NCI-H2081 treated with DMSO at 0.1 percent for 48 hours (cell line): ENCODE data around the gene NOX5.

Experiments used
- DNase-seq: peaks from one replicate; lab custom pipeline; 2025; lab: John Stamatoyannopoulos, UW

Gene NOX5

DNA sequence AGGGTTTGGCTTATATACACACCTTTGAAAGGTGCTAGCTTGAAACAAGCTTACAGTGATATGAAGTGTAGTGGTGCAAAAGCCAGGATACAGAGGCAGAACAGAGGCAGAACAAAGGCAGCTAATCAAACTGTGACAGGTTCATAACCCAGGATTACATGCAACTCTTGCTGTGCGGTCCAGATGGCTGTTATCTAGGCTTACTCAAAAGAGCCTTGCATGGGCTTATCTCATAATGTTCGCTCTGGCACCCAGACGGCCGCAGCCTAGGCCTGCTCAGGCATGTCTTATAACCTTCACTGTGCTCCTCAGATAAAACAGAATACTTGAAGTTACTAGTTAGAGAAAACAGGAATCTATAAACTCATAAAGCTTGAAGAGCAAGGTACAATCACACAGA is 22.8 kb upstream of the NOX5 start:
- no peak for DNase-seq

DNA sequence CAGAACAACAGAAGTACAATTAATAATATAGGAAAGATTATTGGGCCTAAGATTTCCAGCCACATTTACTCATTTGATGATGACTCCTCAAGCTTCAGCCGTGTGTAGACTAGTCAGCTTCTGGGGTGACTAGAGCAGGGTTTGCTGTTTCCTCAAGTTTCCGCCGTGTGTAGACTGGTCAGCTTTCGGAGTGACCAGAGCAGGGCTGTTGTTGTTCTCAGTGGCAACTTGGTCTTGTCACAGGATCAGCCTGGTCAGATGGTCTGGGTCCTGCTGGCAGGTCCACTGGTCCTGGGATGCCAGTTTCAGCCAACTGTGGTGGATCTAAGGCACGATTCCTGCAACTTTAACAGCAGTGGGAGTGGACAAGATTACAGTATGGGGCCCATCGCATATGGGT is 21.8 kb upstream of the NOX5 start:
- no peak for DNase-seq

DNA sequence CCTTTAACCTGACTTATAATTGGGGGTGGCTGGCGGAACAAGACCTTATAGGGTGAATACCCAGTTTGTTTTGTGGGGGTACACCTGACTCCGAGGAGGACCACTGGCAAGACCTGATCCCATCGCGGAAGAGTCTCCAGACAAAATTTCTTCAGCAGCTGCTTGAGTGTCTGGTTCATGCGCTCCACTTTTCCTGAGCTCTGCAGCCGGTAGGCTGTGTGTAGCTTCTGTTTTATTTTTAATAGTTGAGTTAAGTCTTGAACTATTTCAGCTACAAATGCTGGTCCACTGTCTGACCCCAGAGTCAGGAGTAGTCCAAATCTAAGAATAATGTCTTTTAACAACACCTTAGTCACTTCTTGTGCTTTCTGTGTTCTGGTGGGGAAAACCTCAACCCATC is 21.2 kb upstream of the NOX5 start:
- no peak for DNase-seq

DNA sequence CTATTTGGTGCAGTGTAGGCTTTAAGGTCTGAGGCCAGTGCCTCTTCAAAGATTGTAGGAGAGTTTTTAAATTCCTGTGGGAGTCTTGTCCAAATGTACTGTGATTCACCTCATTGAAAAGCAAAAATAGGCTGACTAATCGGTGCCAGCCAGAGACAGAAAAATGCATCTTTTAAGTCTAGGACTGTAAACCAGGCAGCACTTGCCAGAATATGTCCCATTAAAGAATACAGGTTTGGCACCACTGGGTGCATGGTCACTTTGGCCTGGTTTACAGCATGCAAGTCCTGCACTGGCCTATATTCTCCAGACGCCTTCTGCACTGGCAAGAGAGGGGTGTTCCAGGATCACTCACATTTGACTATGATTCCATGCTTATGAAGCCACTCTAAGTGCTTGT is 20.3 kb upstream of the NOX5 start:
- DNase-seq, result no peak

DNA sequence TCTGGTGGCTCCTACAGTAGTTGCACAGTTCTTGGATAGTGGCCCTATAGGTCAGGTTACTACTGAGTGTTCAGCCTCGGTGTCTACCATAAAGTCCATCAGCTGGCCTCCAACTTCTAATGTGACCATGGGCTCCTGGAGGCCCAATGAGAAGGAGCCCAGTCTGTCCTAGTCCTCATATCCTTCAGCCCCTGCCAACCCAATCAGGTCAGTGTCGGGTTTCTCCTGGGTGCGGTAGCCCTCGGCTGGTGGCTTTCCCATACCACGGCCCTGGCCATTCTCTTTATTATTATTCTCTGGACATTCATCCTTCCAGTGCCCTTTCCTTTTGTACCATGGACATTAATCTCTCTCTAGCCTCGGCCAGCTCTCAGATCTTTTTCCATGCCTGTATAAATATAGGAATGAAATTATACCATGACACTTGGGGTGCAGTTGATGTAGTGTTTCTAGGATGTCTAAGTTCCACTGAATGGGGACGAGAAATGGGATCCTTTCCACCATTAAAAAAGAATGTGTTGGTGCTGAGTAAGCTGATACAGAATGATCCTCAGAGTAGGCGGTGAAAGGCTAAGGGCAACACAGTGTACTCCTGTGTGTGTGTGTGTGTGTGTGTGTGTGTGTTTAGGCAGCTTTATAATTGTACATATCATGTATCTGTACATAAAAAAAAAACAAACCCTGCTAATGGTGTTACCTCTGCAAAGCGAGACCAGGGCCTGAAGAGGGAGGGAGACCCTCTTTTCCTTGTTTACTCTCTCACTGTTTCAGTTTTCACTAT is 19.3 kb upstream of the NOX5 start:
- DNase-seq, result no peak

DNA sequence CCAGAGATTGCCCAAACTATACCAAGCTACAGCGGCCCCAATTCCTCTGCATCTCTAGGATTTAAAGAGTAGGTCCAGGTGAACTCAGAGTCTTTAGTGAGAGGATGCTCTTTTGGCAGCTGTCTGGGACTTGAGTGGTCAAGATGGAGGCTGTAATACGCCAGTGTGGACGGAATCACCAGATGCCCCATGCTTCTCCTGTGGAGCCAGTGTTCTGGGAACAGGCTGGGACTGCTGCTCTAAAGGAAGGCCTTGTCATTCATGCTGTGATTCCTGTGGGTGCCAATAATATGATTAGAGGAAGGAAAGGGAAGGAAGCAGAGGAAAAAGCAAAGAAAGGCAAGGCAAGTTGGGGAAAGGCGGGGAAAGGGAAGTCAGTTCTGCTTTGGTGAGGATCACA is 17.4 kb upstream of the NOX5 start:
- no peak for DNase-seq

DNA sequence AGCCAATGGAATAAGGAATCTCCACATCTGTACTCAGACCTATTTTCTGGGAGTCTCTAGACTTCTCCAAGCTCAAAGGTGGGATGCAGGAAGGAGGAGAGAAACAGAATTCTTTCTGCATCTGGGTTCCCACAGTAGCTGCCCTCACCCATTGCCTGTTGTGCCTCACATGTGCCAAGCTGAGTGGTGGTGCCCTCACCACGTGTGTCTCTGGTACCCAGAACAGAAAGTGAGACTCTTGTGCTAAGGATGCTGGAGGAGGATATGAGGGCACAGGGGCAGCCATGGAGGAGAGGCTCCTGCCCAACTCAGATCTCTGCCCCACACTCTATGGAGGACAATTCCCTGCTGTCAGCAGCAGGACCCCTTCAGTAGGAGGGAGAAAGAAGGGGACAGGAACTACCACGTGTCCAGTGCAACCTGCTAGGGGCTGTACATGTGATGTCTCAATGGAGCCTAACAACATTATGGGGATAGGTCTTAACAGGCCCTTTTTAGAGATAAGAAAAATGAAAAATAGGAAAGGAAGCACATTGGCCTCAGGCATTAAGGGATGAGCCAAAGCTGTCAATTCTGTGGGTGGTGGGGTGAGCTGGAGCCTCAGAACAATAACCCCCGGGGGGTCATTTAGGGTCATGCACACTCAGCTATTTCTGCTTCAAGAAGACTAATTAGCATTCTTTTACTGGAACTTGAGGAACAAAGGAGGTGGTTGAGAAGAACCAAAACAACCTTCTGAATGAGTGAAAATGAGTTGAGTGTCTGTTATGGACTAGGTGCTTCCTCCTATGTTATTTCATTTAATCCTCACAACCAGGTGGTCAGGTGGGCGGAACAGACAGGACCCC is 16.3 kb upstream of the NOX5 start:
- no peak for DNase-seq

DNA sequence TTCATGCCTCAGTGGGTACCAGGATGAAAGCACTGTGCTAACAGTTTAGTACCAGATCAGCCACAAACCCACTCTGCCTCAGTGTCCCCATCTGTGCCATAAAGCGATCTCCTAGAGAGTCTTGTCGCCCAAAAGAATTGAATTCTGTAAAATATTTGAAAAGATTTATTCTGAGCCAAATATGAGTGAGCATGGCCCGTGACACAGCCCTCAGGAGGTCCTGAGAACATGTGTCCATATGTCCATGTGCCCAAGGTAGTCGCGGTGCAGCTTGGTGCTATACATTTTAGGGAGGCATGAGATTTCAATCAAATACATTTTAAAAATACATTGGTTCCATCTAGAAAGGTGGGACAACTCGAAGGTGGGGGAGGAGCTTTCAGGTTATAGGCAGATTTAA is 15.4 kb upstream of the NOX5 start:
- no peak for DNase-seq

DNA sequence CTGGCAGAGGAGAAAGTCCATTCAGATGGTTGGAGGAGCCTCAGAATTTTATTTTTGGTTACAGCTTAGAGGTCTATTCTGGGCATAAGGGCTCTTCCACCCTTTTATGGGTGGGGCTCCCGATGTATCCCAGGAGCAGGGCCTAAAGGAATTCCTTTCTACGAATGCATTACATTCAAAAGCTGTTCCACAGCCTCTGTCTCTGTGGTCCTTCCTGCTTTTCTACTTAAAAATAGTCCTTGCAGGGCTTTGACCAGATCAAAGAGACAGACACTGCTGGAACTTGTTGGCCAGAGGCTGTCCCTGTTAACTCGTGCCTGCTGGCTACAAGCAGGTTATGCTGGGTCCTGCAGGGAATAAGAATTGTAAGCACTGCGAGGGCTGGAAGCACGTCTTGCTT is 14.4 kb upstream of the NOX5 start:
- no peak for DNase-seq

DNA sequence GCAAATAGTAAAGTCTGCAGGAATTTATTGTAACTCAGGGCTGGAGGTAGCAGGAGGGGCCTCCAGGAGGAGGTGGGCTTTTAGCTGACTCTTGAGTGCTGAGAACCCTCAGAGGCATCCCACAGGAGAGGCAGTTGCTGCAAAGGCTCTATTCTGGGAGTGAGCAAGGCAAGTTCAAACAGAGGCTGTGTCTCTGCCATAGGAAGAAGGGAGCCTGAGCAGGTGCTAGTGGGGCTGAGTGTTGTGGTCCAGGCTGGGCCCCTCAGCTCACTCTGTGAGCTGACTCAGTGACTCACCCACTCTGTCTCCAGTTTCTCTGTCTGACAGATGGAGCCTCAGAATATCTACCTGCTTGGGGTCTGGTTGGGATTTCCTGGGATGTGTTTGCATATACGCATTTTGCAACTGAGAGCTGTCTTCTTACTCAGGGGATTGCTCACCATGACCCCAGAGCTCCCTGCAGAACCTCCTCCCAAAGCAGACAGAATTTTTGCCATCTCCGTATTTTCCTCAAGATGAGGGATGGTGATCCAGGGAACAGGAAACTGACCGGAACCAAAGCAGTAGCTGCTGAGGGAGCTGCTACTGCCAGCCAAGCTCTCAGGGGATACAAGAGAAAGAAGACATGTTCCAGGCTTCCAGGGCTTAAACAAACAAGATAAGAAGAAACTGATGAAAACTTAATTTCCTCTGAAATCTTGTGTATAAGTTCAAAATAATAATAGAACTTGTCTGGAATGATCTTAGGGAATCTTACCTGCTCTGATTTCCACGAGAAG is 13.6 kb upstream of the NOX5 start:
- no peak for DNase-seq

DNA sequence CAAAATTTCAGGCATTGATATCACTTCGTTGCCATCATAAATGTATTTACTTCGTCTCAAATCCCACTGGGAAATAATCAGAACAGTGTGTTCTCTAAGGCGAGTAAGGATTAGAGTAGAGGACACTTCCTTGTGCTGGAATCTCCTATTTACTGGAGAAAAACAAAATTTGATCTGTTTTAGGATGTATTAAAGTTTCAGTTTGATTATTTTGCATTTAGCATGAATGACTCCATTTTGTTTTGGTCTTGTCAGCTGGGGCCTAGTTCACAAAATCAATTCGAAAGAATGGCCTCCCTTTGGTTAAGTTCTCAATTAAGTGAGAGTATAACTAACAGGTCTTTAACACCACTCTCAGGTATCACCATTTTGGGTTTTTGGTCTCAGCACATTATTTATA is 11.7 kb upstream of the NOX5 start:
- no peak for DNase-seq

DNA sequence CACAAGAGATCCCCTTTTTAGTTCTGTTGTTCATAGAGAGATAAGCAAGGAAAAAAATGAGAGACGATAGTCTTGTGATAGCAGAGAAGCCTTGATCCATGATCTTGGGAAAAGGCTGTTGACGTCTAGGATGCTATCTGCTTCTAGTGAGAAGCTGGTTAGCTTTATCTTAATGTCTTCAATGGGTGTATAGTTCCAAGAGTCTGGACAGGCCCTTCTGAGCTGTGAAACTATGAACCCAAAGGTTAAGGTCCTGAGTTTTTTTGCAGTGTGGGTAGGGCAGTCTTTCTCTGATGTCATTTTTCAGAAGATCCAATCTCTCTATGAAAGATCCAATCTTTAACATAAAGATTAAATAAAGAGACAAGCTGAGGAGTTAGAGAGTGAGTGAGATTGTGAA is 10.5 kb upstream of the NOX5 start:
- DNase-seq, result no peak

DNA sequence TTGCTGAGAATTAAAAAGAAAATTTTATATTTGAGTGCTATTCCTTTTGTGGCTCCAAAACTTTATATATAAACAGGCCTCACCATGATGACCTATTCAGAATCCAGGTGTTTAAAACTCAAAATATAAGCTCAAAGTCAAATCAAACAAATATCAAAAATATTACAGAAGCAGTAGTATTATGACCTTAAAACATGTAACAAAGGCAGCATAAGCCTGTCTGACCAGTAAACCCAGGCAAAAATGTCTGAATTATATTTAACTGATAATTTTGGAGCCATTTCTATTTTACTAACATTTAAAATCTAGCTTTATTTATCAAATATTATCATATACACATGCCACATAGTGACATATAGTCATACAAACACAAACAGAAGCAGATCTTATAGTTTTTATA is 6.4 kb upstream of the NOX5 start:
- DNase-seq, result no peak

DNA sequence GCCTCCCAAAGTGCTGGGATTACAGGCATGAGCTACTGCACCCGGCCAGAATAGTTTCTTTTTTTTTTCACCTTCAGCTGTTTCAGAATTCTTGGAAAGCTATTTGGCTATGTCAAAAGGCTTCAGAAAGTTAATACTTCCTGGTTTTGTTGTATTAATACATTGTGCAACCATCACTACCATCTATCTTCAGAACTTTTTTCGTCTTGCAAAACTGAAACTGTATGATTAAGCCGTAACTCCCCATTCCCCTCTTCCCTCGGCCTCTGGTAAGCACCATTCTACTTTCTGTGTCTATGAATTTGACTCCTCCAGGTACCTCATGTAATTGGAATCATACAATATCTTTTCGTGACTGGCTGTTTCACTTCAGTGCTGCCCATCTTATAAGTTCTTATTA is 5.2 kb upstream of the NOX5 start:
- no peak for DNase-seq

DNA sequence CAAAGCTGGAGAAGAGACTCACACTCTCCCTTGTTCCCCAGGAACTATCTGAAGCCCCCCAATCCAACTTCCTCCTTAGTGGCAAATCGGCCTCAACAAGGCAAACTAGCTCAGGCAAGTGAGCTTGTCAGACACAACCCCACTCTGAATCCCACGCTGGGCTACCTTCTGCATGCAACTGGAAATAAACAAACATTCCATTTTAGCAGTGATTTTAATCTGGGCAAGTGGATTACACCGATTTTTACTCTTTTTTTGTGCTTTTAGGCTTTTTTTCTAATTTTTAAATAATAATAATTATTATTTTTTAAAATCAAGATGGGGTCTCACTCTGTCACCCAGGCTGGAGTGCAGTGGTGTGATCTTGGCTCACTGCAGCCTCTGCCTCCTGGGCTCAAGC is 2.9 kb upstream of the NOX5 start:
- DNase-seq, result no peak

DNA sequence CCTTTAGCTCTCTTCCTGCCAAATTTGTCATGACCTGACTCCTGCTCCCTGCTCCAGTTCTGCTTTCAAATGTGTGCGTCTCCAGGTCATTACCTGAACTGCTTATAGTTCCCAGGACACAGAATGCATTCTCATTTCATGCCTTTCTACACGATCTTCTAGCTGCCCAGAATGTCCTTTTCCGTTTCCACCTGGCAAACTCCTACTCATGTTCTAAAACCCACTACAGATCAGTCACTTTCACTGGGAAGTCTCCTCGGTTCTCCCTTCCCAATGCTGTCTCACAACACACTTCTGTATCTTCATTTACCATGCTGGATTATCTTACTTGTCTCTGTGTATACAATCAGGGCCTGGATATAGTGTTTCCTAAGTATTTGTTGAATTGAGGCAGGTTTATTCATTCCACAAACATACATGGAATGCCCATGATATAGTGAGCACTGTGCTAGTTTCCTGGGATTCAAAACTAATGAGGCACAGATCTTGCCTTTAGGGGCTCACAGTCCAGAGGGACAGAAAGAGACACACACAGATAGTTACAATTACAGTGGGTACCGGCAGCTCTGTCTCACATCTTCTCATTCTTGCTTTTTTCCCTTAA is 1.6 kb upstream of the NOX5 start:
- DNase-seq, result no peak

DNA sequence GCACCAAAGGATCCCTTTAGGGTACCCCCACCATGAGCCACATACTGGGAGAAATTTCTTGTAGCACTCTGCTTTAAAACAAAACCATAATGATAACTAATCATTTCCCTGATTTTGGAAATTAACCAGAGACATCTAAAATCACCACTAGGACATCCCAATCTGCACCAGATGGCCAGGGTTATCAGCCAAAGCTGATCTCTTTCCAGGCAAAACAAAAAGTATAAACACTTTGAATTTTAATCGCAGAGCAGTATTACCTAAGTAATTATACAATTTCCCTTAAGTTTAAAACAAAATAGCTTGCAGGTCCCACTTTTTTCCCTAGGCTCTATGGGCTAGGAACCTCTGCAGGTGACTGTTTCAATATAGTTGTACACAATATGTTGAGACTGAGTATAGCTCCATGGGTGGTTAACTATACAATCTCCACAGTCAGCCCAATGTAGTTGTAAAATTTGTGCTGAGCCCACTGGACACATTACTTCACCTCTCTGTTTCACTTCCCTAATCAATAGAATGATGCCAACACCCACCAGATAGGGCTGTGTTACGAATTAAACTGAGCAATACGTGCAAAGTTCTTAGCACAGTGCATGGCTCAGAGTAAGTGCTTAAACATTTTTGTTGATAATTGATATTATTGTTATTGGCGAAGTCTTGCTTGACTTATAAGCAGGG is 629 bp upstream of the NOX5 start:
- DNase-seq, result no peak

DNA sequence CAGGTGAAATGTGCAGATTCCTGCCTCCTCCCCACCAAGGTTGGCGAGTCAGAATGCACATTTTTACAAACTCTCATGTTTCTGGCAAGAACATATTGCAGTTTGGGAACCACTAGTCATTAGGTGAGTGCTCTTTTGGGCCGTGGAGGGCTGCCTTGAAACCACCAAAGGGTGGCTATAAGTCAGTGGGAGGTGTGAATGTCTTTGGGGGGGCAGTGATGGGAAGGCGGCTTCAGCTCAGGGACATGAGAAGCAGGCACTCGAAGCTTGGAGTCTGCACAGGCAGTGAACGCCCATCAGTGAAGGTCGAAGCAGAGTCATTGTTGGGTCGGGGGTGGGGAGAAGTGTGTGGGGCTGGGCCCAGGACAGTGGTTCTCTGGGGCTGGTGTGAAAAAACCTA is 1.1 kb downstream of the NOX5 start:
- no peak for DNase-seq

DNA sequence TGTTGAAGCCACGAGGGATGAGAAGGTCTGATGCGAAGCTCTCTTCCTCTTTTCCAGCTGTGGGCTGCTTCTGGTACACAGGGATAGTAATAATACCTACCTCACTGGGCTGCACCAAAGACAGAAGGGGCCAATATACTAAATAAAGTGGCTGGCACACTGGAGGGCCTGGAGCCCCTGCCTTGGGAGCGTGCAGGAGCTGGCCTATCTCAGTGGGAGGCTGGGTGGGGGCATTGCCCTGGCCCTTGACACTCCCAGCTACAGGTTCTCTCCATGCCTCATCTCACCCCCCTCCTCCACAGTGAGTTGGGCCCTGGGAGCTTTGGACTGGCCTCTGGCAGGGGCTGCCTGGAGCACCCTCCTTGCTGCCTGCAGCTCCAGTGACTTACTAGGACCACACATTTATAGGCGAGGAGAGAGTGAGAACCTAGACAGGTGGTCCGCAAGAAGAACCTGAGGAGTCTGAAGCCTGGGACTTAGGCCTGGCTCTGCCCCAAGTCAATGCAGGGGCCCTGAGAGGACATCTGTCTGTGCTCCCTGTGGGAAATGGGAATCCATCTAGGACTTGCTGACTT is 1.6 kb downstream of the NOX5 start:
- no peak for DNase-seq

DNA sequence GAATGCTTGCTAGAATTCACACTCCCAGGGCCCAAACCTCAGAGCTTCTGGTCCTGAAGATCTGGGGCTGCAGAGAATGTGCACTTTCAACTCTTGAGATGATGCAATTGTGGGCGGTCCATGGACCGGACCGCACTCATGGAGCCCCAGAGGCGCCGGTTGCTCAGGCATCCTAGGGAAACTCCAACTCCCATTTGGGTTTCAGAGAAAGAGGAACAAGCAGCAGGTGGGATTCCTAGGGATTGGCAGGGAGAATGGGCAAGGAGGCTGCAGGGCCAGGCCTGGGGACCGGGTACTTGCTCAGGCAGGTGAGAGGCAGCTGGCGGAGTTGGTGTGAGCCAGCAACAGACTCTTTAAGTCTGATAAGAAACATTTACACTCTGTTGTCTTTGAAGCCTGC is 3.5 kb downstream of the NOX5 start:
- no peak for DNase-seq

DNA sequence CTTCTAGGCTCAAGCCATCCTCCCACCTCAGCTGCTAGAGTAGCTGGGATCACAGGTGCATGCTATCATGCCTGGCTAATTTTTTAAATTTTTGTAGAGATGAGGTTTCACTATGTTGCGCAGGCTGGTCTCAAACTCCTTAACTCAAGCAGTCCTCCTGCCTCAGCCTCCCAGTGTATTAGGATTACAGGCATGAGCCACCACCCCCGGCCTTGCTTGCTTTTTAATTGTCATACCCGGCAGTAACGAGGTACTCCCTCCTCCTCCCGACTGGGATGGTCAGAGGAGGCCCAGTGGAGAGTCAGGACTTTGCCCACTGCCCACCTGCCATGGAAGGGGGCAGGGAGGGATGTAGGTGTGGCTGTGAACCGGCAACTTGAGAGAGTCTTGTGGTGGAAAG is 4.5 kb downstream of the NOX5 start:
- DNase-seq, result no peak

DNA sequence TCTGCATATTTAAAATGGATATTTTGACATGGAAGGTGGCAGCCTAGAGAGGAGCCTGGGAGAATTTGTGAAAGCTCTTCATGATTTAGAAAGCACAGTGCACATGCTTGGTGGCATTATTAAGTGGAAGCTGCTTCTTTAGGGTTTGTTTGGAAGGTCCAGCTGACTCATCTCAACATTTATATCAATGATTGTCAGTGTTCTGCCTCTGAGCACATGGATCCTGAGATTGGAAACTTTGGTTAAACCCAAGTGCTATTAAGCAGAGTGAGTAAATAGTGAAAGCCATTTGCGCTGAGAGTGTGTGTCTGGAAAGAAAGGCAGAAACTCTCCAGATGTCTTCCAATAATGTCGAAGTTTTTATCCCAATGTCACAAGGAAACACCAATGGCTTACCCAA is 7.4 kb downstream of the NOX5 start:
- DNase-seq, result no peak
